Islet of Langerhans (tissue), 1 donor: Measurements from ENCODE around the gene MACROD2.
"Not testable (repeated sequence)": the region's sequence is repeated elsewhere in the genome, so short reads cannot be mapped to it uniquely, and the experiment has no call there.

Experiments used
- FAIRE-seq: peaks from one replicate; lab custom pipeline; 2011; peaks lifted over from hg19 to GRCh38; lab: Jason Lieb, UNC

MACROD2 gene

GRCh38 chr20:14412065-14412681 is 416.9 kb downstream of the MACROD2 start:
- FAIRE-seq, result no peak

- no peak for FAIRE-seq
Measured at GRCh38 chr20:14413835-14414234, 418.5 kb downstream of the MACROD2 start.

DNA sequence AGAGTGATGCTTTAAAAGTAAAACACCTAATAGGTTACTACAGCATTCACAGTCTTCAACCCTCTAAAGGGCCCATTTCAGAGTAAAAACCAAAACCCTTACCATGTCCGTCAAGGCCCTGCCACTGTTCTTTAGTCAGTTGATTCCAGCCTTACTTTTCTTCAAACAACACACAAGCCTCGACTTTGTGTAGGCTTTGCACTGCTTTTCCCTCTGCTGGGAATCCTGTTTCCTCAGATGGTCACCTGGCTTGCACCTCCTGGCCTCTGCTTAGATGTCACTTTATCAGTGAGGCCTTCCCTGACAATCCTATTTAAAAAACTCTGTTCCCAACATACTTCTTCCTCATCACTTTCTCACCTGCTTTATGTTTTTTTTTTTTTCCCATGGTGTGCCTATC is 419.2 kb downstream of the MACROD2 start:
- no peak for FAIRE-seq

DNA sequence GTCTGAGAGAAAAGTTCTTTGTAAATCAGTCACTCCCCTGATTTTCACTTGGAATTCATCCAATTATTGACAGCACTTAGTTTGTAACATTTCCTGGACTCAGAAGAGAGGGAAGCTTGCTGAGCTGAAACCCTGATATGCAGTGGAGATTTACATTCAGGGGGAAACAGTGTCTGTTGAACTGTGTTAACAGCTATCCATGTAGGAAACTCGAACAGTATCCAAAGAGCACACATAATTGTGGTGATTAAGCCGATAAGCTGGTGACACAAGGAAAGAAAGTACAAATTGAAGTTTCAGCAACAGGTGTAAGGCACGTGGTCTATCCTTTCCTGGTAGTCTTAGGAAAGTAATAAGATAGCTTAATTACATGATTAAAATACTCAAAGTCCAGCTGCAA is 420.2 kb downstream of the MACROD2 start:
- no peak for FAIRE-seq

GRCh38 chr20:14418376-14418775 is 423.1 kb downstream of the MACROD2 start:
- FAIRE-seq, result no peak

- no peak for FAIRE-seq
Measured at GRCh38 chr20:14422892-14423291, 427.6 kb downstream of the MACROD2 start.

GRCh38 chr20:14431568-14431967 is 436.3 kb downstream of the MACROD2 start:
- FAIRE-seq, result no peak

DNA sequence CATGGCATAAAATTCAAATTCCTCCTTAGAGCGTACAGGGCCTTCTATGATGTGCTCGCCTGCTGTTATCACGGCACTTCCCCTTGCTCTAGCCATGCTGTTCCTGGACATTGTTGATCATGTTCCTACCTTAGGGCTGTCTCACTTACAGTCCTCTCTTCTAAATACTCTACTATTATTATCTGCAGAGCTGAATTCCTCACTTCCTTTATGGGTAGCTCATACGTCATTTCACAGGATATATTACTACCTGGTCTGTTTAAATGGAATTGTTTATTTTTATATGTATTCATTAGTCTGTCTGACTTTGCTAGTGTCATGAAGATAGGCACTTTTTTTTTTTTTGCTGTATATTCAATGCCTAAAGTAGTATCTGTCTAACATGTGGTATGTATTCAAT is 436.8 kb downstream of the MACROD2 start:
- no peak for FAIRE-seq

DNA sequence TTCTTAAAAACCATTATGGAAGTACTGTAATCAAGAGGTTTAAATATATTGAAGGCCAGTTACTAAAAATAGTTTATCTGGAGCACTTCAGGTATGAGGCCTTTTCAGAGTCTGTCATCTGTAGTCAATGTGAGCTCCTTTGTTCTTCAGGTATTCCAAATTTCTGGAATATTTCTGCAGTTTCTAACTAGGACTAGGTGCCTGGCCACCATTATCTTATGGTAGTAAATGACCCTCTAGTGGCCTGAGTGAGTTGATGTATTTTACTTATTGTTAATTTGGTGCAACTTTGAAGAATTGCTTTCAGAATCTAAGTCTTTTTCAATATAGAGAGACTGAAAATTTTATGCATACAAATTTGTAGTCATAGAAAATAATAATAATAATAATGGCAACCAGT is 437.3 kb downstream of the MACROD2 start:
- no peak for FAIRE-seq

DNA sequence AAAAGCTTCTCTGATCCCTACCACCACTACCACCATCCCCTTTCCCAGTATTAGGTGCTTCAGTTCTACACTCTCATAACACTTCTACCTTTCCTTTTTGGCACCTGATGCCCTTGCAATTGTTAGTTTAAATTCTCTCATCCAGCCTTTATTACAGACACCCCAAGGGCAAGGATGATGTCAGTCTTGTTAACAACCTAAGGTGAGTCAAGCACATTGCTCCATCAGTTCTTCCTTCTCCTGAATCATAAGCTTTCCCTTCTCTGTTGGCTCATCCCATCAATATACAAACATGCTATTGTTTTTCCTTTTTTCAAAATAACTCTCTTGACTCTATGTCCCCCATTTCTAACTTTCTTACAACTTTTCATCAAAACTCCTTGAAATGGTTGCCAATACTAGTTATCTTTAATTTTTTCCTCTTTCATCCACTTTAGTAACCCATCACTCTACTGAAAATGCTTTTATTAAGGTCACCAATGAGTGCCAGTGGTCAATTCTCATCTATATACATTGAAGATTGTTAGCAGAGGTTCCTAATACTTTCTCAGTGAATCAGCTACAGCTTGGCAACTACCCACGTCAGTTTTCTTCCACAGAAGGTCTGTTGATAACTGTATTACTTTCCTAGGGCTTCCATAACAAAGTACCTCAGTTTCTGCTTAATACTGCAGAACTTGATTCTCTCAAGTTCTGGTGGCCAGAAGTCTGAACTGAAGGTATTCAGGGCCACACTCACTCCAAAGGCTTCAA is 439.2 kb downstream of the MACROD2 start:
- FAIRE-seq, result no peak

DNA sequence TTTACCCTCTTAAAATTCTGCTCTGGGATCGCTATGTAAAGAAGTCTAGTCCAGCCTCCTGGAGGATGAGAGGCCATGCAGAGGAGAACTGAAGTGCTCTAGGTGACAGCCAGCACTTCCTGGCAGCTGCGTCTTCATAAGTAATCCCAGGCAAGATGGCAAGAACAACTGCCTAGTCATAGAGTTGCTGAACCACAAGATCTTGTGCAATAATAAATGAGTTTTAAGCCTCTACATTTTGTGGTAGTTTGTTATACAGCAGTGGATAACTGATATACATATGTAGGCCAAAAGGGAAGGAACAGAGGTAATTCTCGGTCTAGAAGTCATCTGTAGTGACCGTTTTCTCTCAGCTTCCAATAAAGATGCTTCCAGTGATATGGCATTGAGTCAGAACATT is 445.9 kb downstream of the MACROD2 start:
- FAIRE-seq, result no peak

- no peak for FAIRE-seq
Measured at GRCh38 chr20:14444106-14444505, 448.8 kb downstream of the MACROD2 start.

GRCh38 chr20:14445310-14445709 is 450.0 kb downstream of the MACROD2 start:
- no peak for FAIRE-seq

GRCh38 chr20:14445902-14446301 is 450.6 kb downstream of the MACROD2 start:
- FAIRE-seq, result no peak

- FAIRE-seq, result no peak
Measured at GRCh38 chr20:14446446-14446845, 451.1 kb downstream of the MACROD2 start.

- no peak for FAIRE-seq
Measured at GRCh38 chr20:14449323-14449722, 454.0 kb downstream of the MACROD2 start.

GRCh38 chr20:14450256-14450655 is 454.9 kb downstream of the MACROD2 start:
- no peak for FAIRE-seq

DNA sequence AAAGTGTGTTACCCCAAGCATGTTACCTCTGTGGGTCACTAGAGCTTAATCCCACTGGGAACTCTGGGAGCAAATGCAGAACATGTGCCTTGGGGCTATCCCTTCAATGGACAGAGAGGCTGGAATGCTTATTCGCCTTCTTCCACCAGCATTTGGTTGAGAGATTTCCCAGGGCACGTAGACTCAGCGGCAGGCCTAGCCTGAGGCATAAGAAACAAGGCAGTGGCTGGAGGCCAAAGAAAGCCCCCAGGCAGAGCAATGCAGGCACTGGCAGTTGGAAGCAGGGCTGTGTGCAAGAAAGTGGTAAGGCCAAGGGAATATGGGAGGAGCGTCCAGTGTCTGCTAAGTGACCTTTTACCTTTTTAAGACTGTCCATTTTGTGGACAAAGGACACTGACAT is 456.1 kb downstream of the MACROD2 start:
- FAIRE-seq, result no peak

DNA sequence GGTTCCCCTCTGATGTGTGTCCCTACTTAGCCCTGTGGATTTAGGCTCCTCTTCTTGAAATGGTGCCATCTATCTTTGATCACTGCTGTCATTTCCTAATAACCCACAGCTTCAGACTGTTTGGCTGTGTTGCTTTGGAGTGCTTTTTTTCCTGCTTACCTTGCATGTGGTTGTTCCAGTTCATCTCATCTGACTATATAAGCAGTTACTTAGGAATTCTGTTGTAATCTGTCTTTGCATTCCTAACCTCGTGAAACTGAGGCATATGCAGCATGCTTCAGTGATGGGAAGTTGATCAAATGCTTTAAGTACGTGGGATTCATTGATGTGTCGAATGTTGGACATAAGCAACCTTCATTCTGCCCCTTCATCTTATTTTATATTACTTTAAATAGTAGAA is 457.9 kb downstream of the MACROD2 start:
- FAIRE-seq, result no peak

DNA sequence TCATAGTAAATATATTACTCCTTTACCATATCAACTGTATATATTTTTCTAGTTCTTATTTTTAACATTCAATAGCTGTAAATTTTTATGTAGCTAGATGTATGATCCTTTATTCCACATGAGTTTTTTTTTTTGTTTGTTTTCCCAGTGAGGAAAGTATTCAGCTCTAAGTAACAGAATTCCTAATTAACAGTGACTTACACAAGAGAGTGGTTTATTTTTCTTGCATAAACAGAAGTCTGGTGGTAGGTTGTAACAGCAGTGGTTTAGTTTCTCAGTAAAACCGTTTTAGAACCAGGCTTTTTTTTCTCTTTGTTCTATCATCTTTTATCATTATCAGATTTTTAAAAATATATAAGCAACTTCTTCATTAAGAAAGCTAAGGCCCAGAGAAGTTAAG is 459.0 kb downstream of the MACROD2 start:
- FAIRE-seq, result peak; percentile 45

GRCh38 chr20:14467104-14467827 is 471.9 kb downstream of the MACROD2 start:
- not testable (repeated sequence) for FAIRE-seq

DNA sequence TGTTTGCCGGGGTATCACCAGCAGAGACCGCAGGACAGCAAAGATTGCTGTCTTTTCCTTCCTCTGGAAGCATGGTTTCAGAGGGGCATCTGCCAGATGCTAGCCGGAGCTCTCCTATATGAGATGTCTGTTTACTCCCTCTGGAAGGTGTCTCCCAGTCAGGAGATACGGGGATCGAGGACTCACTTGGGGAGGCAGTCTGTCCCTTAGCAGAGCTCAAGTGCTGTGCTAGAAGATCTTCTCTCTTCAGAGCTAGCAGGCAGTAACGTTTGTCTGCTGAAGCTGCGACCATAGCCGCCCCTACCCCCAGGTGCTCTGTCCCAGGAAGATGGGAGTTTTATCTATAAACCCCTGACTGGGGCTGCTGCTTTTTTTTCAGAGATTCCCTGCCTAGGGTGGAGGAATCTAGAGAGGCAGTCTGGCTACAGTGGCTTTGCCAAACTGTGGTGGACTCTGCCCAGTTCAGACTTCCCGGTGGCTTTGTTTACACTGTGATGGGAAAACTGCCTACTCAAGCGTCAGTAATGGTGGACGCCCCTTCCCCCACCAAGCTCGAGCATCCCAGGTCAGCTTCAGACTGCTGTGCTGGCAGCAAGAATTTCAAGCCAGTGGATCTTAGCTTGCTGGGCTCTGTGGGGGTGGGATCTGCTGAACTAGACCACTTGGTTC is 475.0 kb downstream of the MACROD2 start:
- no peak for FAIRE-seq
